ENCODE results near the gene ZNF385D.

ZNF385D gene

DNA sequence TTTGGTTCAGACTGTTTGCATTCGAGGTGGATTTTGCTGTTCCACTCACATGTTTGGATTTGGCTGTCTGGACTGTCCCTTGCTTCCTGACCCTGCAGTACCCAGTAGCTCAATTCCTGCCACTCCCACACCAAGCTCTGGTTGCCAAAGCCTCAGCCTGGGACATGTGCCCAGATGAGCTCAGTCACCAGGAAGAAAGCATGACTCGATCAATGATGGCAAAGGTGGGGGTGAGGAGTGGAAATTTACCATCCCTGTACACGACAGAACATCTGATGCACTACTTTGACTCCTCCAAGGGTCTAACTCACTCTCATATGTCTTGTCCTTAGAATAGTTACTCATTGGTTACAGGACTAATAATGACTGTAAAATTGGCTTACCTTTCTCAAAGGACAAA, 45.2 kb downstream of the ZNF385D start:
- Histone ChIP-seq H3K79me2 (ENCODE audit: insufficient read depth, low read length) (no peaks in the 10 kb centered on the region), H3K4me2 (ENCODE audit: insufficient read depth, low read length) (no peak overlapping the region), H2AFZ (ENCODE audit: low read depth, low read length) (no peak overlapping the region), H3K9me3 (ENCODE audit: insufficient read depth, low read length, severe bottlenecking) (no peaks in the 10 kb centered on the region), H4K20me1 (ENCODE audit: insufficient read depth, low read length) (no peaks in the 10 kb centered on the region), H3K27me3 (ENCODE audit: insufficient read depth, low read length, poor library complexity) (no peaks in the 10 kb centered on the region), H3K4me1 (ENCODE audit: insufficient read depth, low read length) (no peaks in the 10 kb centered on the region), H3K36me3 (ENCODE audit: insufficient read depth, low read length) (no peaks in the 10 kb centered on the region), H3K9ac (ENCODE audit: low read depth, low read length) (no peak overlapping the region), H3K27ac (ENCODE audit: low read length) (no peak overlapping the region), H3K4me3 (ENCODE audit: low read depth in 1 of 2, low read length in 2 of 2) (no peak overlapping the region)
- no peak for ATAC-seq (ENCODE audit: insufficient read depth, low read depth)
- no peak for DNase-seq
- TF ChIP-seq, protein P1, sequence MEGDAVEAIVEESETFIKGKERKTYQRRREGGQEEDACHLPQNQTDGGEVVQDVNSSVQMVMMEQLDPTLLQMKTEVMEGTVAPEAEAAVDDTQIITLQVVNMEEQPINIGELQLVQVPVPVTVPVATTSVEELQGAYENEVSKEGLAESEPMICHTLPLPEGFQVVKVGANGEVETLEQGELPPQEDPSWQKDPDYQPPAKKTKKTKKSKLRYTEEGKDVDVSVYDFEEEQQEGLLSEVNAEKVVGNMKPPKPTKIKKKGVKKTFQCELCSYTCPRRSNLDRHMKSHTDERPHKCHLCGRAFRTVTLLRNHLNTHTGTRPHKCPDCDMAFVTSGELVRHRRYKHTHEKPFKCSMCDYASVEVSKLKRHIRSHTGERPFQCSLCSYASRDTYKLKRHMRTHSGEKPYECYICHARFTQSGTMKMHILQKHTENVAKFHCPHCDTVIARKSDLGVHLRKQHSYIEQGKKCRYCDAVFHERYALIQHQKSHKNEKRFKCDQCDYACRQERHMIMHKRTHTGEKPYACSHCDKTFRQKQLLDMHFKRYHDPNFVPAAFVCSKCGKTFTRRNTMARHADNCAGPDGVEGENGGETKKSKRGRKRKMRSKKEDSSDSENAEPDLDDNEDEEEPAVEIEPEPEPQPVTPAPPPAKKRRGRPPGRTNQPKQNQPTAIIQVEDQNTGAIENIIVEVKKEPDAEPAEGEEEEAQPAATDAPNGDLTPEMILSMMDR (IDR thresholded peaks at IDR 0.05; ENCODE audit: borderline replicate concordance, extremely low read depth, low read length, poor library complexity, severe bottlenecking): no peak
- no peak for TF ChIP-seq EZH2 (IDR thresholded peaks at IDR 0.05; ENCODE audit: borderline replicate concordance, low read depth, low read length, severe bottlenecking)

DNA sequence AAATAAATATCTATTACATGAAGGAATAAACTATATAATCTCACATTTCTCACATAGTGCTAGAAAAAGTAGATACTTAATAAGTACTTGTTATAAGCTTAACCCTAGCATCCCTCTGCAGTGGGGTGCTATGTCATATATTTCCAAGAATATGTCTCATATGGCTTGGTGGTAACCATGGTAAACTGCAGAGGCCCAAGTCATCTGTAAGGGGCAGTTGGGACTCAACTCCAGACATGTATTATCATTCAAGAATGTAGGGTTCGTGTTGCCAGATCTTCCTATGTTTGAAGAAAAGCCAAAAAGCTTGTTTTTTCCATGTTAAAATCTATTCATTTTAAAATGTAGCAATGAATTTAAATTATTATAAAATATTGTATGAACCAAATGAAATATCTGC, 46.2 kb downstream of the ZNF385D start:
- H3K79me2 ChIP-seq (ENCODE audit: insufficient read depth, low read length): no peaks in the 10 kb centered on the region
- no peaks in the 10 kb centered on the region for H4K20me1 ChIP-seq (ENCODE audit: insufficient read depth, low read length)
- H3K9ac ChIP-seq (ENCODE audit: low read depth, low read length): no peak overlapping the region
- H3K9me3 ChIP-seq (ENCODE audit: insufficient read depth, low read length, severe bottlenecking): no peaks in the 10 kb centered on the region
- DNase-seq (no peak), ATAC-seq (ENCODE audit: insufficient read depth, low read depth) (no peak)
- no peak overlapping the region for H3K27ac ChIP-seq (ENCODE audit: low read length)
- TF ChIP-seq, protein P1 (IDR thresholded peaks at IDR 0.05; ENCODE audit: borderline replicate concordance, extremely low read depth, low read length, poor library complexity, severe bottlenecking): no peak
- TF ChIP-seq EZH2 (IDR thresholded peaks at IDR 0.05; ENCODE audit: borderline replicate concordance, low read depth, low read length, severe bottlenecking): no peak
- no peaks in the 10 kb centered on the region for H3K4me1 ChIP-seq (ENCODE audit: insufficient read depth, low read length)
- no peaks in the 10 kb centered on the region for H3K27me3 ChIP-seq (ENCODE audit: insufficient read depth, low read length, poor library complexity)
- H3K4me2 ChIP-seq (ENCODE audit: insufficient read depth, low read length): no peak overlapping the region
- H2AFZ ChIP-seq (ENCODE audit: low read depth, low read length): no peak overlapping the region
- H3K4me3 ChIP-seq (ENCODE audit: low read depth in 1 of 2, low read length in 2 of 2): no peak overlapping the region
- no peaks in the 10 kb centered on the region for H3K36me3 ChIP-seq (ENCODE audit: insufficient read depth, low read length)

DNA sequence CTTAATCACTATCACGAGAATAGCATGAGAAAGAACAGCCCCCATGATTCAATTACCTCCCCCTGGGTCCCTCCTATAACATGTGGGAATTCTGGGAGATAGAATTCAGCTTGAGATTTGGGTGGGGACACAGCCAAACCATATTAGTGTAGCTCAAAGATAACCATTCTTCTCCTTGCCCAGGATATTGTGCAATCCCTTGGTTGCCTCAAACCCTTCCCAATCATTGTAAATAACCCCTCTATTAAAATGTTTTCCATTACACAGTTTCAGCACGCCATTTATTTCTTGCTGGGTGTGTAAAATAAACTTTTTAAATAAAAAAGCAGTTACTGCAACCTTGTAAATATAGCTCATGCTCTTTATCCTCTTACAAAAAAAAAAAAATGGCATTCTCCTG, 47.7 kb downstream of the ZNF385D start:
- H3K9ac ChIP-seq (ENCODE audit: low read depth, low read length): no peak overlapping the region
- H3K27me3 ChIP-seq (ENCODE audit: insufficient read depth, low read length, poor library complexity): no peaks in the 10 kb centered on the region
- no peak overlapping the region for H2AFZ ChIP-seq (ENCODE audit: low read depth, low read length)
- no peak overlapping the region for H3K27ac ChIP-seq (ENCODE audit: low read length)
- DNase-seq: no peak
- ATAC-seq (ENCODE audit: insufficient read depth, low read depth): no peak
- H3K4me3 ChIP-seq (ENCODE audit: low read depth in 1 of 2, low read length in 2 of 2): no peak overlapping the region
- no peaks in the 10 kb centered on the region for H3K9me3 ChIP-seq (ENCODE audit: insufficient read depth, low read length, severe bottlenecking)
- H3K36me3 ChIP-seq (ENCODE audit: insufficient read depth, low read length): no peaks in the 10 kb centered on the region
- TF ChIP-seq EZH2 (IDR thresholded peaks at IDR 0.05; ENCODE audit: borderline replicate concordance, low read depth, low read length, severe bottlenecking): no peak
- TF ChIP-seq, protein P1 (IDR thresholded peaks at IDR 0.05; ENCODE audit: borderline replicate concordance, extremely low read depth, low read length, poor library complexity, severe bottlenecking): no peak
- no peaks in the 10 kb centered on the region for H3K79me2 ChIP-seq (ENCODE audit: insufficient read depth, low read length)
- H3K4me1 ChIP-seq (ENCODE audit: insufficient read depth, low read length): no peaks in the 10 kb centered on the region
- H3K4me2 ChIP-seq (ENCODE audit: insufficient read depth, low read length): no peak overlapping the region
- no peaks in the 10 kb centered on the region for H4K20me1 ChIP-seq (ENCODE audit: insufficient read depth, low read length)

DNA sequence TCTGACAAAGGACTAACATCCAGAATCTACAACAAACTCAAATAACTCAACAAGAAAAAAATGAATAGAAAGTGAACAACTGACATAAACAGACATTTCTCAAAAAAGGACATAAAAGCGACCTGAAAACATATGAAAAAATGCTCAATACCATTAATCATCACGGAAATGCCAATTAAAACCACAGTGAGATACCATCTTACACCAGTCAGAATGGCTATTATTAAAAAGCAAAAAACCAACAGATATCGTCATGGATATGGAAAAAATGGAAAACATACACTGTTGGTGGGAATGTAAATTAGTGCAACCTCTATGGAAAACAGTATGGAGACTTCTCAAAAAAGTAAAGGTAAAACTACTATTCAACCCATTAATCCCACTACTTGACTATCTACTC, 53.3 kb downstream of the ZNF385D start:
- Histone ChIP-seq H3K4me3 (ENCODE audit: low read depth in 1 of 2, low read length in 2 of 2) (no peak overlapping the region), H3K4me2 (ENCODE audit: insufficient read depth, low read length) (no peak overlapping the region), H3K27ac (ENCODE audit: low read length) (no peak overlapping the region), H4K20me1 (ENCODE audit: insufficient read depth, low read length) (no peaks in the 10 kb centered on the region), H2AFZ (ENCODE audit: low read depth, low read length) (no peak overlapping the region), H3K79me2 (ENCODE audit: insufficient read depth, low read length) (no peaks in the 10 kb centered on the region), H3K36me3 (ENCODE audit: insufficient read depth, low read length) (no peaks in the 10 kb centered on the region), H3K27me3 (ENCODE audit: insufficient read depth, low read length, poor library complexity) (no peaks in the 10 kb centered on the region), H3K4me1 (ENCODE audit: insufficient read depth, low read length) (no peaks in the 10 kb centered on the region), H3K9ac (ENCODE audit: low read depth, low read length) (no peak overlapping the region), H3K9me3 (ENCODE audit: insufficient read depth, low read length, severe bottlenecking) (no peaks in the 10 kb centered on the region)
- ATAC-seq (ENCODE audit: insufficient read depth, low read depth) (no peak), DNase-seq (no peak)
- TF ChIP-seq EZH2 (IDR thresholded peaks at IDR 0.05; ENCODE audit: borderline replicate concordance, low read depth, low read length, severe bottlenecking): no peak
- TF ChIP-seq, protein P1 (IDR thresholded peaks at IDR 0.05; ENCODE audit: borderline replicate concordance, extremely low read depth, low read length, poor library complexity, severe bottlenecking): no peak
